Erythroblast (primary cell): Measurements from ENCODE around the gene MED12L.

Source experiments
- GATA1 ChIP-seq: IDR thresholded peaks from 2 replicates; pipeline ENCODE4 v1.6.1; 2011; ENCODE audit warnings: low read depth, mild to moderate bottlenecking, control low read depth, low read length, moderate library complexity
- POLR2A ChIP-seq: IDR thresholded peaks from 2 replicates; pipeline ENCODE4 v1.6.1; 2011; ENCODE audit warnings: mild to moderate bottlenecking, low read length

GRCh38 chr3:151384741-151385174 is 299.3 kb downstream of the MED12L start, which contains the start of gene P2RY12:
- TF ChIP-seq POLR2A (no peak), GATA1 (no peak)
